ENCODE results near the gene TOMM7.

TOMM7 gene

DNA sequence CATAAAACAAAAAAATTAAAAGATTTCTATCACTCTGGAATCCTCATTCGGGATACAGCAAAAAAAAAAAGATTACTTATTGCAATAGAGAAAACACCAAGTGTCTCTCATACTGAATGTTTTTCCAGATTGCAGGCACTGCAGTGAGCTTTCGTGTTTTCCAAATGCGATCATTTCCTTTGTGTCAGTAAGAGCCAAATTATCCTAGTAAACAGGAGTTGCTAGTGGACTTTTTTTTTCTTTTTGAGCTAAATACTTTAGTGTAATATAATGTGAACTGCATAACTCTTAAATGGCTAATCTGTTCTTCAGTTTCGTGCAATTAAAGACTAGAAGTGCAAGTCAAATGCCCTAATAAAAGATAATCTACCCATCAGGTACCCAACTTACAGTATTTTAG, 44.4 kb upstream of the TOMM7 start:
- H3K4me1 Mint-ChIP-seq = peaks cover 18% of the 10 kb centered on the region
- no peak for TF ChIP-seq CTCF (IDR thresholded peaks at IDR 0.05)
- H3K9me3 Mint-ChIP-seq = no peaks in the 10 kb centered on the region
- peaks cover 7% of the 10 kb centered on the region for H3K27me3 Mint-ChIP-seq (ENCODE audit: low read depth, poor library complexity)
- no peak overlapping the region for H3K4me3 Mint-ChIP-seq
- peaks cover 20% of the 10 kb centered on the region for H3K36me3 Mint-ChIP-seq (ENCODE audit: low read depth)
- H3K27ac Mint-ChIP-seq = no peak overlapping the region
- DNase-seq = no peak

DNA sequence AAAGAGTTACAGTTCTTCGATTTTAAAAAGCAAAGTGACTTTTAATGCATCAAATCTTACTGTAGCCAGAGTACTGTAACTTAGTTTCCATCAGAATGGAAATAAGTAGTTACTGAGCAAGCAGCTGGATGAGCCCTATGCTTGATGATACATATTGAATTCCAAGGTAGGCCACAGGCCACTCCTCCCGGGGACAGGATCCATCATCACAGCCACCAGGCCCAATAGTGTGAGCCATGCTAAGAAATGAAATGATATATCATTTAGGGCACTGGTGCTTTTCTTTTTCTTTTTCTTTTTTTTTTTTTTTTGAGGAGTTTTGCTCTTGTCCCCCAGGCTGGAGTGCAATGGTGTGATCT, 42.9 kb upstream of the TOMM7 start:
- Mint-ChIP-seq H3K36me3 (ENCODE audit: low read depth) (peaks cover 28% of the 10 kb centered on the region), H3K27ac (no peak overlapping the region), H3K4me1 (peaks cover 18% of the 10 kb centered on the region), H3K4me3 (no peak overlapping the region), H3K9me3 (no peaks in the 10 kb centered on the region), H3K27me3 (ENCODE audit: low read depth, poor library complexity) (peaks cover 7% of the 10 kb centered on the region)
- no peak for DNase-seq
- no peak for TF ChIP-seq CTCF (IDR thresholded peaks at IDR 0.05)

DNA sequence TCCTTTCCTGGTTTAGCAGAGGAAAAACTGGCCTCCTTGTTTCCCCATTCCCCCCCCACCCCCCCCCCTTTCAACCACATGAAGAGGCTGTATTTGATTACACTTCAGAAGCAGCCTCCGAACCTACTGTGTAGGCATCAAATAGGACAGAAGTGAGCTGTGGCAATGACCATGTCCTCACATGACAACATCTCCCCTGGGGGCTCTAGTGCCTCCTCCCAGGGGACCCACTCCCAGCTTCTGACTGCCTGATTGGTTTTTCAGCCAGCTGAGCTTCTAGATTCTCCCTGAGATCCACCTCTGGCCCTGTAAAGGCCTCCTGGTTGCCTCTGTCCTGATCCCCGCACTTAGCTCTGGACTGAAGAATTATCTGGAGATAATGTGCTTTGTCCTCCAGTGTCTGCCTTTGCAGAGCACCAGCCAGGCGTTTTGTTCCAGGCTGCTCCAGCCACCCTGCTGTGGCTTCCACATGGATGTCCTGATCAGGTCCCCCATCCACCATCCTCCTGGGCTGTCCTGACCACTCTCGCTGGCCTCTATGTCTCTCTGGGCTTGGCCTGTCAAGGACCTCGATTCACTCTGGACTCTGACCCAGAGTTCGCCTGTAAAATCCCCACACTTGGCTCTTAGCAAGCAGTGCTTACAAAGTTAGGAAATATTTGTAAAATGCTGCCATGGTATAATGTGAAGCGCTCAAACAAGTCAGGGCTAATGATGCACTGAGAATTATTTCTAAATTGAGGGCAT, 42.4 kb upstream of the TOMM7 start:
- H3K9me3 Mint-ChIP-seq = no peaks in the 10 kb centered on the region
- H3K27ac Mint-ChIP-seq = no peak overlapping the region
- no peak for DNase-seq
- peaks cover 29% of the 10 kb centered on the region for H3K36me3 Mint-ChIP-seq (ENCODE audit: low read depth)
- peaks cover 7% of the 10 kb centered on the region for H3K27me3 Mint-ChIP-seq (ENCODE audit: low read depth, poor library complexity)
- peaks cover 18% of the 10 kb centered on the region for H3K4me1 Mint-ChIP-seq
- no peak overlapping the region for H3K4me3 Mint-ChIP-seq
- no peak for TF ChIP-seq CTCF (IDR thresholded peaks at IDR 0.05)

DNA sequence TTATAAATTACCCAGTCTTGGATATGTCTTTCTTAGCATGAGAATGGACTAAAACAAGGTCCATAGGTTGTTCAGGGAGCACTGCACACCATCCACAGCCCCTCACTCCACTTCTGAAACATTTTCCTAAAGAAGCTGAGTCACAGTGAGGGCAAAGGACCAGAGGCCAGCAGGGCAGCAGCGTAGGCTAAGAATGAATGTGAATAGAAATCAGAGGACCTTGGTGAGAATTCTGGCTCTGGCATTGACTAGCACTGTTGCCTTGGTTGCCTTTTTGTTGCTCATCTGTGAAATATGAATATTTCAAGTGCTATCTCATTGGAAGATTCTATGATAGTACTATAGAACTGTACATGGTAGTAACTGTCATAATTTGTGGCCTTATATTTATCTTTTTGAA, 41.7 kb upstream of the TOMM7 start:
- peaks cover 7% of the 10 kb centered on the region for H3K27me3 Mint-ChIP-seq (ENCODE audit: low read depth, poor library complexity)

DNA sequence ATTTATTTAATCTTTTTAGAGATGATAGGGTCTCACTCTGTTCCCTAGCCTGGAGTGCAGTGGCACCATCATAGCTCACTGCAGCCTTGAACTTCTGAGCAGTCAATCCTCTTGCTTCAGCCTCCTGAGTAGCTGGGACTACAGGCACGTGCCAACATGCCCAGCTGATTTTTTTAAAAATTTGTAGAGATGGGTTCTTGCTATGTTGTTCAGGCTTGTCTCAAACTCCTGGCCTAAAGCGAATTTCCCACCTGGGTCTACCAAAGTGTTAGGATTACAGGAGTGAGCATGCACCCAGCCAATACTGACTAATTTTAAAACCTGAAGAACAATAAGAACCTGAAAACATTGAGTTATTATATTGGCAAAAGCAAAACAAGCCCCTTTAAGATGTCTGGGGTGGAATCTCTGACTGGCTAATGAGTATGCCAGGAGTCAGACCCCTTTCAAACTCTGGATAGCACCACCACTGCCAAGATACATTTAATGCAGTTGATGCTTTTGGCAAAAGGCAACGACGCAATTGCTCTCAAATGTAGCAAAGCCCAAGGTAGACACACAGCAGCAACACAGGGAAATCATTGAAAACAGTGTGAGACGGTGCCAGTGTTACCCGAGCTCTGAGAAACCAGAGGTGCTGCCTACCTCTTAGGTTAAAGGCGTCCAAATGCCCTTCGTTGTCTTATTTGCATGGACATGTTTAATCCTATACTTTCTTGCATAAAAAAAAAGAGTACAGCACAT, 40.7 kb upstream of the TOMM7 start:
- TF ChIP-seq CTCF (IDR thresholded peaks at IDR 0.05) = no peak

More for the DNA sequence above, 41.7 kb upstream of the TOMM7 start:
- Mint-ChIP-seq H3K9me3 (no peaks in the 10 kb centered on the region), H3K4me1 (peaks cover 18% of the 10 kb centered on the region), H3K36me3 (ENCODE audit: low read depth) (peaks cover 29% of the 10 kb centered on the region), H3K27ac (no peak overlapping the region), H3K4me3 (no peak overlapping the region)
- DNase-seq = no peak
- no peak for TF ChIP-seq CTCF (IDR thresholded peaks at IDR 0.05)

More for the DNA sequence above, 40.7 kb upstream of the TOMM7 start:
- peaks cover 7% of the 10 kb centered on the region for H3K27me3 Mint-ChIP-seq (ENCODE audit: low read depth, poor library complexity)
- peaks cover 18% of the 10 kb centered on the region for H3K4me1 Mint-ChIP-seq
- no peak overlapping the region for H3K4me3 Mint-ChIP-seq
- DNase-seq = no peak
- H3K36me3 Mint-ChIP-seq (ENCODE audit: low read depth) = peaks cover 35% of the 10 kb centered on the region
- no peaks in the 10 kb centered on the region for H3K9me3 Mint-ChIP-seq
- H3K27ac Mint-ChIP-seq = no peak overlapping the region

Measured in nephron progenitor cell (in vitro differentiated cells).